HepG2 (cell line): ENCODE results near the gene C2orf81. TPM values are rescaled to one million over a fixed set of nuclear protein-coding genes. Genes with fewer than 3 reads are reported as not detected.

Experiments used
- BCL6 ChIP-seq: IDR thresholded peaks from 2 replicates; pipeline ENCODE4 v1.6.1; 2016; ENCODE audit warnings: missing genetic modification reagents, missing compliant biosample characterization
- CREBL2 ChIP-seq: sonication (generic); formaldehyde crosslinking; IDR thresholded peaks from 2 replicates; pipeline ENCODE4 v1.8.1; 2023; ENCODE audit warnings: missing genetic modification reagents, mild to moderate bottlenecking, borderline replicate concordance
- FOSL2 ChIP-seq: sonication (generic); formaldehyde crosslinking; IDR thresholded peaks from 2 replicates; pipeline ENCODE4 v1.4.0; 2020; ENCODE audit warnings: missing genetic modification reagents
- GLMP ChIP-seq: sonication (generic); formaldehyde crosslinking; IDR thresholded peaks from 2 replicates; pipeline ENCODE4 v1.9.0; 2021; ENCODE audit warnings: missing genetic modification reagents, mild to moderate bottlenecking, borderline replicate concordance
- KAT7 ChIP-seq: IDR thresholded peaks from 2 replicates; pipeline ENCODE4 v1.6.1; 2018; ENCODE audit warnings: borderline replicate concordance, missing compliant biosample characterization
- MYNN ChIP-seq: sonication (generic); formaldehyde crosslinking; IDR thresholded peaks from 2 replicates; pipeline ENCODE4 v1.4.0; 2020; ENCODE audit warnings: mild to moderate bottlenecking, low read depth, missing genetic modification reagents
- NFATC3 ChIP-seq: sonication (generic); formaldehyde crosslinking; IDR thresholded peaks from 2 replicates; pipeline ENCODE4 v1.5.1; 2020; ENCODE audit warnings: mild to moderate bottlenecking, missing genetic modification reagents
- POGK ChIP-seq: sonication (generic); formaldehyde crosslinking; conservative IDR thresholded peaks from 2 replicates; pipeline ENCODE4 v1.8.0; 2022; ENCODE audit warnings: mild to moderate bottlenecking, moderate library complexity, missing genetic modification reagents
- SMC3 ChIP-seq: IDR thresholded peaks from 2 replicates; pipeline ENCODE4 v1.6.1; 2011; ENCODE audit warnings: low read length, improper control_type of control experiment
- SRSF4 ChIP-seq: fragments of 200-400 bp; formaldehyde crosslinking; IDR thresholded peaks from one replicate; pipeline ENCODE4 v1.6.1; 2018; ENCODE audit warnings: mild to moderate bottlenecking, low read depth, low read length, moderate library complexity; ENCODE audit not compliant: poor library complexity, severe bottlenecking
- STAG1 ChIP-seq: sonication (generic); formaldehyde crosslinking; IDR thresholded peaks from 2 replicates; pipeline ENCODE4 v1.4.0; 2020; ENCODE audit warnings: missing genetic modification reagents
- ZBTB42 ChIP-seq: sonication (generic); formaldehyde crosslinking; IDR thresholded peaks from 2 replicates; pipeline ENCODE4 v1.5.0; 2020; ENCODE audit warnings: mild to moderate bottlenecking, missing genetic modification reagents
- ZNF101 ChIP-seq: sonication (generic); formaldehyde crosslinking; IDR thresholded peaks from 2 replicates; pipeline ENCODE4 v1.4.0; 2020; ENCODE audit warnings: mild to moderate bottlenecking, low read depth, missing genetic modification reagents, borderline replicate concordance
- ZNF709 ChIP-seq: sonication (generic); formaldehyde crosslinking; IDR thresholded peaks from 2 replicates; pipeline ENCODE4 v1.5.0; 2020; ENCODE audit warnings: mild to moderate bottlenecking, missing genetic modification reagents
- ZSCAN20 ChIP-seq: sonication (generic); formaldehyde crosslinking; IDR thresholded peaks from 2 replicates; pipeline ENCODE4 v1.4.0; 2020; ENCODE audit warnings: missing genetic modification reagents, mild to moderate bottlenecking, borderline replicate concordance
- polyA plus RNA-seq, 8 experiments: library from polyadenylated mRNA; depleted of rRNA in 3 of 8; stranded (reverse) in 7 of 8; unstranded in 1 of 8; fragments of >200 nt; fragmentation: Illumina TruSeq in 4 of 8; extraction: Trizol in 4 of 8; gene quantifications; 2 replicates each; pipeline versions ENCODE4 v1.2.1 to v1.2.3, GENCODE V29; 2011 to 2016; ENCODE audit warnings: low read depth in 4 of 8, missing spikeins in 1 of 8, mixed read lengths in 1 of 8; ENCODE audit not compliant: insufficient read depth in 1 of 8
- total RNA-seq, 5 experiments: library from RNA; depleted of rRNA; stranded (reverse); fragments of >200 nt; fragmentation: Illumina TruSeq; extraction: Trizol; gene quantifications; 2 replicates each; pipeline ENCODE4 v1.2.3, GENCODE V29; 2016; ENCODE audit warnings: low read depth in 1 of 5
- TF ChIP-seq, protein P1 (sequence below): sonication (generic); formaldehyde crosslinking; IDR thresholded peaks from 2 replicates; pipeline ENCODE4 v1.8.1; 2023; ENCODE audit warnings: mild to moderate bottlenecking, moderate library complexity, missing genetic modification reagents
- TF ChIP-seq, protein P2 (sequence below): sonication (generic); formaldehyde crosslinking; IDR thresholded peaks from 2 replicates; pipeline ENCODE4 v1.4.0; 2020; ENCODE audit warnings: missing genetic modification reagents, borderline replicate concordance
- TF ChIP-seq, protein P3 (sequence below): sonication (generic); formaldehyde crosslinking; IDR thresholded peaks from 2 replicates; pipeline ENCODE4 v1.5.0; 2020; ENCODE audit warnings: missing genetic modification reagents, mild to moderate bottlenecking, borderline replicate concordance

C2orf81 gene
- total and polyA plus RNA-seq, 2 of the 13 experiments (the other 11 are each of a cell fraction or from before 2014, with no cell fraction given) = 0.15 to 0.17 TPM

DNA sequence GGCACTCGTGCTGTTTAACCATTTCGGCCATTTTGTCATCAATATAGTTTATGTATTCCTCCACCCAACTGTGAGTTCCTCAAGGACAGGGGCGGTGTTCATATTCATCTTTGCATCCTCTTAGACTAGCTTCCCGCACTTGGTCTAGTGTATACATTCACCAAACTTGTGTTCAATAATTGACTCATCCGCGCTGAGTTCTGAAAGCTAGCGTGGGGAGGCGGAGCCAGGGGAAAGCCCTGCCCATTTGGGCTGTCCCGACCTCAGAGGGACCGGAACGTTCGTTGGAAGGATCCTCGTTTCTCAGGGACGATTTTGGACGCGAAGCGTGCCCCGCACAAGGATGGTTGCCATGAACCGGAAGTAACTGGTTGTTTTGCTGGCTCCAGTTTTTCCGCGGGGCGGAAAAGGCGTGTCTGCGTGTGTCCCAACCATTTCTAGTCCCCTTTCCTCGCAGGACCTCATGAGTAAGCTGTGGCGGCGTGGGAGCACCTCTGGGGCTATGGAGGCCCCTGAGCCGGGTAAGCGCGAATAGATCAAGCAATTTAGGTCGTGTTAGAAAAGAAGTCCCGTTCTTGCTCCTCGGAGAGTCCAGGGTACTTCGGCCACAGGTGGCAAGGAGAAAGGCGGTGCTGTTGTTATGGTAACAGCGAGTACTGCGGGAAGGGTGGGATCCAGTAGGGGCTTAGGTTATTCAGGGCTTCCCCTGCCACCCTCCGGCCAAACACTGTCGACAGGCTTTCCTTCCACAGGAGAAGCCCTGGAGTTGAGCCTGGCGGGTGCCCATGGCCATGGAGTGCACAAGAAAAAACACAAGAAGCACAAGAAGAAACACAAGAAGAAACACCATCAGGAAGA, 33.5 kb upstream of the C2orf81 start, which contains the start of gene INO80B (continued):
- peak; percentile 94; the same call in 1 of the 2 replicates for TF ChIP-seq NFATC3 (CRISPR knock-in tag)
- TF ChIP-seq ZBTB42 (CRISPR knock-in tag) = no peak
- TF ChIP-seq, protein P1, sequence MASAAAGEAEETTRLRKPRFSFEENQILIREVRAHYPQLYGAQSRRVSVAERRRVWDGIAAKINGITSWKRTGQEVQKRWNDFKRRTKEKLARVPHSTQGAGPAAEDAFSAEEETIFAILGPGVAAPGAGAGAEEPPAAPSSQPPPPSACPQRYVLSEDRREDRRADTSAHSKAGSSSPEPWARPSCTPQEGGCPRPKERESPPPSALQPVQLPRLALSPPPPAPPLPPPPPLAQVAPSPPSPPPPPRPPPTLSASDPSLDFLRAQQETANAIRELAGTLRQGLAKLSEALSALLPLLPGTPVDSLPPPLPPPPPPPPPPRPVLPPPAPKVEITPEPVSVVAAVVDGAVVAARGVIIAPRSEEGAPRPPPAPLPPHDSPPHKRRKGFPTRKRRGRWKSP = peak; percentile 98
- TF ChIP-seq CREBL2 (CRISPR knock-in tag) = no peak
- TF ChIP-seq GLMP = no peak
- TF ChIP-seq, protein P2, sequence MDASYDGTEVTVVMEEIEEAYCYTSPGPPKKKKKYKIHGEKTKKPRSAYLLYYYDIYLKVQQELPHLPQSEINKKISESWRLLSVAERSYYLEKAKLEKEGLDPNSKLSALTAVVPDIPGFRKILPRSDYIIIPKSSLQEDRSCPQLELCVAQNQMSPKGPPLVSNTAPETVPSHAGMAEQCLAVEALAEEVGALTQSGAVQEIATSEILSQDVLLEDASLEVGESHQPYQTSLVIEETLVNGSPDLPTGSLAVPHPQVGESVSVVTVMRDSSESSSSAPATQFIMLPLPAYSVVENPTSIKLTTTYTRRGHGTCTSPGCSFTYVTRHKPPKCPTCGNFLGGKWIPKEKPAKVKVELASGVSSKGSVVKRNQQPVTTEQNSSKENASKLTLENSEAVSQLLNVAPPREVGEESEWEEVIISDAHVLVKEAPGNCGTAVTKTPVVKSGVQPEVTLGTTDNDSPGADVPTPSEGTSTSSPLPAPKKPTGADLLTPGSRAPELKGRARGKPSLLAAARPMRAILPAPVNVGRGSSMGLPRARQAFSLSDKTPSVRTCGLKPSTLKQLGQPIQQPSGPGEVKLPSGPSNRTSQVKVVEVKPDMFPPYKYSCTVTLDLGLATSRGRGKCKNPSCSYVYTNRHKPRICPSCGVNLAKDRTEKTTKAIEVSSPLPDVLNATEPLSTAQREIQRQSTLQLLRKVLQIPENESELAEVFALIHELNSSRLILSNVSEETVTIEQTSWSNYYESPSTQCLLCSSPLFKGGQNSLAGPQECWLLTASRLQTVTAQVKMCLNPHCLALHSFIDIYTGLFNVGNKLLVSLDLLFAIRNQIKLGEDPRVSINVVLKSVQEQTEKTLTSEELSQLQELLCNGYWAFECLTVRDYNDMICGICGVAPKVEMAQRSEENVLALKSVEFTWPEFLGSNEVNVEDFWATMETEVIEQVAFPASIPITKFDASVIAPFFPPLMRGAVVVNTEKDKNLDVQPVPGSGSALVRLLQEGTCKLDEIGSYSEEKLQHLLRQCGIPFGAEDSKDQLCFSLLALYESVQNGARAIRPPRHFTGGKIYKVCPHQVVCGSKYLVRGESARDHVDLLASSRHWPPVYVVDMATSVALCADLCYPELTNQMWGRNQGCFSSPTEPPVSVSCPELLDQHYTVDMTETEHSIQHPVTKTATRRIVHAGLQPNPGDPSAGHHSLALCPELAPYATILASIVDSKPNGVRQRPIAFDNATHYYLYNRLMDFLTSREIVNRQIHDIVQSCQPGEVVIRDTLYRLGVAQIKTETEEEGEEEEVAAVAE = peak; percentile 98
- peak; percentile 96 for TF ChIP-seq MYNN (CRISPR knock-in tag)
- peak; percentile 85 for TF ChIP-seq ZNF709 (CRISPR knock-in tag)
- TF ChIP-seq, protein P3, sequence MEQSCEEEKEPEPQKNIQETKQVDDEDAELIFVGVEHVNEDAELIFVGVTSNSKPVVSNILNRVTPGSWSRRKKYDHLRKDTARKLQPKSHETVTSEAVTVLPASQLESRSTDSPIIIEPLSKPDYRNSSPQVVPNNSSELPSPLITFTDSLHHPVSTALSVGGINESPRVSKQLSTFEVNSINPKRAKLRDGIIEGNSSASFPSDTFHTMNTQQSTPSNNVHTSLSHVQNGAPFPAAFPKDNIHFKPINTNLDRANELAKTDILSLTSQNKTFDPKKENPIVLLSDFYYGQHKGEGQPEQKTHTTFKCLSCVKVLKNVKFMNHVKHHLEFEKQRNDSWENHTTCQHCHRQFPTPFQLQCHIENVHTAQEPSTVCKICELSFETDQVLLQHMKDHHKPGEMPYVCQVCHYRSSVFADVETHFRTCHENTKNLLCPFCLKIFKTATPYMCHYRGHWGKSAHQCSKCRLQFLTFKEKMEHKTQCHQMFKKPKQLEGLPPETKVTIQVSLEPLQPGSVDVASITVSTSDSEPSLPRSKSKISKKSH (CRISPR knock-in tag) = peak; percentile 80
- no peak for TF ChIP-seq SRSF4
- peak; percentile 43 for TF ChIP-seq STAG1 (CRISPR knock-in tag)
- no peak for TF ChIP-seq ZNF101
- peak; percentile 90 for TF ChIP-seq FOSL2 (CRISPR knock-in tag)
- TF ChIP-seq KAT7 (CRISPR knock-in tag) = peak; percentile 92
- peak; percentile 82; the same call in 1 of the 2 replicates for TF ChIP-seq BCL6 (CRISPR knock-in tag)
- no peak for TF ChIP-seq ZSCAN20 (CRISPR knock-in tag)
- peak; percentile 45 for TF ChIP-seq SMC3
- peak; percentile 92 for TF ChIP-seq POGK
